ENCODE results near the gene CCDC144A.

GRCh38 chr17:16676676-16677268, 13.3 kb upstream of the CCDC144A start:
- no peak for TF ChIP-seq POLR2A (IDR thresholded peaks at IDR 0.05)
- TF ChIP-seq CTCF (IDR thresholded peaks at IDR 0.05), result no peak
